ENCODE results near the gene STXBP6.

The STXBP6 gene

DNA sequence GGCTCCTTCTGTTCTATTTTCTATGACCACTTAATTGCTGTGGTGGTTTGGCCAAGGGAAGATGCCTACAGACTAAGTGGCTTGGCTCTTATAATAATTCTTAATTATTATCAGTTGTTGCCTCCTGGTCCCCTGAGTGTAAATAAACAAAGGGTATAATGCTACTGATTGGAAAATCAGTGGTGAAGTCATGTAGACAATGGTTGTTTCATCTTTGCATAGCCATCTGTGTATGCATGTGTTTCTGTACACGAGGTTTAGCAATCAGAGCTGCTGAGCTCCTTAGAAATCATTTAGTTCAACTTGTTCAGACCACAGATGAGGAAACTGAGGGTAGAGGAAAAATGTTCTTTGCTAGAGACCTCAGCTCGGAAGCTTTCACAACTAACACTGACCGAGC, 152.2 kb downstream of the STXBP6 start:
- TF ChIP-seq ZBTB7A (IDR thresholded peaks at IDR 0.05; ENCODE audit: low read depth) = no peak
- TF ChIP-seq, protein P1, sequence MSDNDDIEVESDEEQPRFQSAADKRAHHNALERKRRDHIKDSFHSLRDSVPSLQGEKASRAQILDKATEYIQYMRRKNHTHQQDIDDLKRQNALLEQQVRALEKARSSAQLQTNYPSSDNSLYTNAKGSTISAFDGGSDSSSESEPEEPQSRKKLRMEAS (IDR thresholded peaks at IDR 0.05) = no peak
- TF ChIP-seq TCF12 (IDR thresholded peaks at IDR 0.05; ENCODE audit: low read depth) = no peak
- TF ChIP-seq YY1 (IDR thresholded peaks at IDR 0.05; ENCODE audit: low read depth) = no peak
- no peak for TF ChIP-seq EP300 (IDR thresholded peaks at IDR 0.05; ENCODE audit: borderline replicate concordance)
- TF ChIP-seq, protein P2, sequence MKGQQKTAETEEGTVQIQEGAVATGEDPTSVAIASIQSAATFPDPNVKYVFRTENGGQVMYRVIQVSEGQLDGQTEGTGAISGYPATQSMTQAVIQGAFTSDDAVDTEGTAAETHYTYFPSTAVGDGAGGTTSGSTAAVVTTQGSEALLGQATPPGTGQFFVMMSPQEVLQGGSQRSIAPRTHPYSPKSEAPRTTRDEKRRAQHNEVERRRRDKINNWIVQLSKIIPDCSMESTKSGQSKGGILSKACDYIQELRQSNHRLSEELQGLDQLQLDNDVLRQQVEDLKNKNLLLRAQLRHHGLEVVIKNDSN (IDR thresholded peaks at IDR 0.05) = no peak
- TF ChIP-seq EGR1 (IDR thresholded peaks at IDR 0.05) = no peak
- TF ChIP-seq TAF1 (IDR thresholded peaks at IDR 0.05; ENCODE audit: low read depth) = no peak
- no peak for TF ChIP-seq REST (IDR thresholded peaks at IDR 0.05; ENCODE audit: low read depth)
- no peak for TF ChIP-seq TEAD4 (IDR thresholded peaks at IDR 0.05)
- TF ChIP-seq RAD21 (IDR thresholded peaks at IDR 0.05; ENCODE audit: low read depth) = no peak

DNA sequence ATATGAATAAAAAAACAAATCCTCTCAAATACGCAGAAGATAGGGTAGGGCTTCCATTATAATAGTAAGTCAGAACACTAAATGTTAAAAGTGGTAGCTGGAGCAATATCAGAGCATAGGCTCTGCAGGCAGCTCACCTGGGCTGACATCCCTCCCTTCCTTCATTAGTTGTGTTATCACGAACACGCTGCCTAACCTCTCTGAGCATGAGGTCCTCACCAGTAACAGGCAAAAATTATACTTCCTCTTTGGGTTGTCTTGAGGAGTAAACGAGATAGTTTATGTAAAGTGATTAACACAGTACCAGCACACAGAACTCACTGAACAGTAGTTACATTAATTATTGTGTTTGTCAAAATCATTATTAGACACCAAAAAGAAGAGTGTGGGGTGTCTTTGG, 154.3 kb downstream of the STXBP6 start:
- TF ChIP-seq REST (IDR thresholded peaks at IDR 0.05; ENCODE audit: low read depth) (no peak), NFIC (IDR thresholded peaks at IDR 0.05) (no peak), FOXM1 (IDR thresholded peaks at IDR 0.05; ENCODE audit: borderline replicate concordance, low read depth) (no peak), EP300 (IDR thresholded peaks at IDR 0.05; ENCODE audit: borderline replicate concordance) (no peak), ZBTB7A (IDR thresholded peaks at IDR 0.05; ENCODE audit: low read depth) (no peak)

DNA sequence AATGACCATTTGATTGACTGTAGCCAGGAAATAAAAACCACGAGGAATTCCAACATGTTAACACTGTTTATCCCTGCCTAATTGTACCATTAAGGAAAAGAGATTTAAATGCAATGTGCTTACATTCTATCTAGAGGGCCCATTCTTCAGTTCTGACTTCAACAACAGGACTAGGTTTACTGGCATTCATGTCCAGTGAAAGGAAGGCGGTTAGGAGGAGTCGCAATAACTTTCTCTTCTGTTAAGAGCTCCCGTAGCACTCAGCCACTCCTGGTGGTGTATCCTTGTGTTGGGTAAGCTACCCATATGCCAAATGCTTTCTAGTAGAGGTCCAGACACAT, 154.7 kb downstream of the STXBP6 start:
- no peak for TF ChIP-seq RAD21 (IDR thresholded peaks at IDR 0.05; ENCODE audit: low read depth)
- no peak for TF ChIP-seq NFIC (IDR thresholded peaks at IDR 0.05)
- TF ChIP-seq EP300 (IDR thresholded peaks at IDR 0.05; ENCODE audit: borderline replicate concordance) = no peak
- TF ChIP-seq TEAD4 (IDR thresholded peaks at IDR 0.05) = no peak
- TF ChIP-seq REST (IDR thresholded peaks at IDR 0.05; ENCODE audit: low read depth) = no peak
- TF ChIP-seq, protein P2 (IDR thresholded peaks at IDR 0.05) = no peak
- TF ChIP-seq ZBTB7A (IDR thresholded peaks at IDR 0.05; ENCODE audit: low read depth) = no peak
- no peak for TF ChIP-seq TAF1 (IDR thresholded peaks at IDR 0.05; ENCODE audit: low read depth)
- TF ChIP-seq YY1 (IDR thresholded peaks at IDR 0.05; ENCODE audit: low read depth) = no peak
- no peak for TF ChIP-seq CEBPB (IDR thresholded peaks at IDR 0.05)
- no peak for TF ChIP-seq CREB1 (IDR thresholded peaks at IDR 0.05; ENCODE audit: low read depth)
- TF ChIP-seq TCF12 (IDR thresholded peaks at IDR 0.05; ENCODE audit: low read depth) = no peak
- no peak for TF ChIP-seq FOXM1 (IDR thresholded peaks at IDR 0.05; ENCODE audit: borderline replicate concordance, low read depth)

GRCh38 chr14:24894583-24895242, 155.2 kb downstream of the STXBP6 start:
- TF ChIP-seq CEBPB (IDR thresholded peaks at IDR 0.05) (no peak), REST (IDR thresholded peaks at IDR 0.05; ENCODE audit: low read depth) (no peak), FOXM1 (IDR thresholded peaks at IDR 0.05; ENCODE audit: borderline replicate concordance, low read depth) (no peak), EP300 (IDR thresholded peaks at IDR 0.05; ENCODE audit: borderline replicate concordance) (no peak), ZBTB7A (IDR thresholded peaks at IDR 0.05; ENCODE audit: low read depth) (no peak), TAF1 (IDR thresholded peaks at IDR 0.05; ENCODE audit: low read depth) (no peak), RAD21 (IDR thresholded peaks at IDR 0.05; ENCODE audit: low read depth) (no peak)
- TF ChIP-seq, protein P1 (IDR thresholded peaks at IDR 0.05) = no peak
- TF ChIP-seq, protein P2 (IDR thresholded peaks at IDR 0.05) = no peak

Measured in Ishikawa (cell line).